Measurements from ENCODE around the gene LTBP4.
"Not testable (repeated sequence)": the region's sequence is repeated elsewhere in the genome, so short reads cannot be mapped to it uniquely, and the experiment has no call there.

The LTBP4 gene

GRCh38 chr19:40601134-40601974, at the start of gene LTBP4:
Gene LTBP4, plus strand, starts transcription at chr19:40601369. Its CDS starts 19 bp downstream, at chr19:40601388.
- DNase-seq = peak; percentile 55

GRCh38 chr19:40552848-40553247, 48.3 kb upstream of the LTBP4 start:
- DNase-seq = no peak

- no peak for DNase-seq
Measured at GRCh38 chr19:40553885-40554857, 47.0 kb upstream of the LTBP4 start.

GRCh38 chr19:40555978-40556689, 45.0 kb upstream of the LTBP4 start:
- DNase-seq = no peak

GRCh38 chr19:40556953-40557530, 44.1 kb upstream of the LTBP4 start:
- DNase-seq = no peak

GRCh38 chr19:40559394-40559793, 41.8 kb upstream of the LTBP4 start:
- no peak for DNase-seq

- no peak for DNase-seq
Measured at GRCh38 chr19:40560092-40560507, 41.1 kb upstream of the LTBP4 start.

GRCh38 chr19:40561947-40562346, 39.2 kb upstream of the LTBP4 start:
- no peak for DNase-seq

GRCh38 chr19:40564535-40564934, 36.6 kb upstream of the LTBP4 start:
- DNase-seq = not testable (repeated sequence)

- DNase-seq = no peak
Measured at GRCh38 chr19:40565355-40565754, 35.8 kb upstream of the LTBP4 start.

- no peak for DNase-seq
Measured at GRCh38 chr19:40565910-40566495, 35.2 kb upstream of the LTBP4 start.

GRCh38 chr19:40567040-40567749, 34.0 kb upstream of the LTBP4 start:
- no peak for DNase-seq

GRCh38 chr19:40567750-40568494, 33.2 kb upstream of the LTBP4 start:
- no peak for DNase-seq

GRCh38 chr19:40570313-40571004, 30.7 kb upstream of the LTBP4 start:
- peak; percentile 99 for DNase-seq

- DNase-seq = no peak
Measured at GRCh38 chr19:40571005-40571318, 30.2 kb upstream of the LTBP4 start.

GRCh38 chr19:40571831-40572495, 29.2 kb upstream of the LTBP4 start:
- no peak for DNase-seq

GRCh38 chr19:40575326-40575725, 25.8 kb upstream of the LTBP4 start:
- DNase-seq = no peak

- no peak for DNase-seq
Measured at GRCh38 chr19:40576151-40576584, 25.0 kb upstream of the LTBP4 start.

- DNase-seq = peak; percentile 91
Measured at GRCh38 chr19:40576585-40577451, 24.4 kb upstream of the LTBP4 start, which contains the start of gene SHKBP1. Gene SHKBP1, plus strand, starts transcription at chr19:40576873. Its CDS starts 27 bp downstream, at chr19:40576900.
